Brain microvascular endothelial cell (primary cell): ENCODE data around the gene PHLPP1.

Experiments used
- DNase-seq: peaks from one replicate; pipeline ENCODE4 v3.0.0-alpha.2; 2020
- H3K27ac ChIP-seq: fragments of 250-450 bp; sonication (Bioruptor Pico); 2 replicates; pipeline ENCODE4 v1.5.1; 2020; ENCODE audit warnings: mild to moderate bottlenecking, moderate library complexity
- H3K27me3 ChIP-seq: fragments of 250-450 bp; sonication (Bioruptor Pico); replicated peaks from 2 replicates; pipeline ENCODE4 v1.5.1; 2020; ENCODE audit warnings: mild to moderate bottlenecking
- H3K36me3 ChIP-seq: fragments of 250-450 bp; sonication (Bioruptor Pico); replicated peaks from 2 replicates; pipeline ENCODE4 v1.5.1; 2020; ENCODE audit warnings: mild to moderate bottlenecking
- H3K4me3 ChIP-seq: 2 replicates; pipeline ENCODE4 v1.5.1; 2011; ENCODE audit warnings: low read depth, mild to moderate bottlenecking, control low read depth, low read length, moderate library complexity
- CTCF ChIP-seq: IDR thresholded peaks from 2 replicates; pipeline ENCODE4 v1.5.1; 2011; ENCODE audit warnings: low read depth, mild to moderate bottlenecking, moderate library complexity, low read length, control low read depth, inconsistent platforms; ENCODE audit errors: missing control alignments
- in situ Hi-C: cut with HindIII; loops from 2 replicates; pipeline ENCODE4 v1.10.0; 2017; ENCODE audit warnings: low sequenced_read_pairs, low pct_ligation_motif_present

The PHLPP1 gene

GRCh38 chr18:62974928-62975675 is 259.8 kb downstream of the PHLPP1 start:
- H3K36me3 ChIP-seq, result peaks cover 2% of the 10 kb centered on the region
- no peak for DNase-seq
- no peak for TF ChIP-seq CTCF
- H3K4me3 ChIP-seq, result no peak overlapping the region
- in situ Hi-C loops, result loop anchor here (25.0 kb wide), 1 partner anchor 363 kb away; no protein-coding TSS in a partner anchor
- no peaks in the 10 kb centered on the region for H3K27me3 ChIP-seq
- no peak overlapping the region for H3K27ac ChIP-seq

- no peak for TF ChIP-seq CTCF
- no peak overlapping the region for H3K4me3 ChIP-seq
- H3K27ac ChIP-seq, result no peak overlapping the region
- H3K36me3 ChIP-seq, result peaks cover 2% of the 10 kb centered on the region
- H3K27me3 ChIP-seq, result no peaks in the 10 kb centered on the region
- in situ Hi-C loops, result no loop called here
- DNase-seq, result no peak
Measured at GRCh38 chr18:62975785-62976184, 260.4 kb downstream of the PHLPP1 start.

GRCh38 chr18:62976227-62976626 is 260.9 kb downstream of the PHLPP1 start:
- no peaks in the 10 kb centered on the region for H3K27me3 ChIP-seq
- no peak for DNase-seq
- in situ Hi-C loops, result no loop called here
- TF ChIP-seq CTCF, result no peak
- H3K36me3 ChIP-seq, result peaks cover 2% of the 10 kb centered on the region
- H3K27ac ChIP-seq, result no peak overlapping the region
- H3K4me3 ChIP-seq, result no peak overlapping the region

GRCh38 chr18:62977512-62977911 is 262.2 kb downstream of the PHLPP1 start:
- in situ Hi-C loops, result no loop called here
- H3K27ac ChIP-seq, result no peak overlapping the region
- H3K27me3 ChIP-seq, result no peaks in the 10 kb centered on the region
- H3K4me3 ChIP-seq, result no peak overlapping the region
- no peak for TF ChIP-seq CTCF
- H3K36me3 ChIP-seq, result peaks cover 2% of the 10 kb centered on the region
- DNase-seq, result no peak

- Histone ChIP-seq H3K27ac (no peak overlapping the region), H3K27me3 (no peaks in the 10 kb centered on the region), H3K36me3 (peaks cover 2% of the 10 kb centered on the region), H3K4me3 (no peak overlapping the region)
- DNase-seq, result no peak
- no peak for TF ChIP-seq CTCF
- in situ Hi-C loops, result no loop called here
Measured at GRCh38 chr18:62978251-62979049, 263.1 kb downstream of the PHLPP1 start.
